ENCODE measurements around the gene ZIC2. TPM values are rescaled to one million over a fixed set of nuclear protein-coding genes. Genes with fewer than 3 reads are reported as not detected.

Gene ZIC2
- total RNA-seq, 1 experiment from 2014 or later = 13.6 TPM

GRCh38 chr13:99982731-99983498 is 1.3 kb downstream of the ZIC2 start:
- peaks cover 28% of the 10 kb centered on the region for H3K79me2 ChIP-seq (ENCODE audit: low read depth)
- H3K4me3 ChIP-seq = peak overlapping the region; percentile 98
- peak in 1 of 2 experiments; percentile 13 for DNase-seq
- H3F3A ChIP-seq (ENCODE audit: insufficient read depth, low read depth) = peaks cover 11% of the 10 kb centered on the region
- H3K9me2 ChIP-seq (ENCODE audit: insufficient read depth) = no peaks in the 10 kb centered on the region
- ChIA-PET CTCF (interaction anchor here (0.6 kb wide), 2 partner anchors 107 to 532 kb away, joined by 3 to 6 read pairs; no protein-coding TSS in a partner anchor), POLR2A (ENCODE audit: unreplicated experiment) (no interaction called here)
- no TSS peak for BruUV-seq (replicated peaks)
- peaks cover 7% of the 10 kb centered on the region; the same call in 1 of the 2 replicates for H4K20me1 ChIP-seq (ENCODE audit: insufficient read depth)
- no peaks in the 10 kb centered on the region for H3K27me3 ChIP-seq (ENCODE audit: insufficient read depth, low read depth)
- H3K4me1 ChIP-seq (replicated peaks; ENCODE audit: insufficient read depth) = peaks cover 15% of the 10 kb centered on the region
- H3K27ac ChIP-seq = no peak overlapping the region
- TF ChIP-seq CTCF (conservative IDR thresholded peaks at IDR 0.05) (no peak), EZH2 (IDR thresholded peaks at IDR 0.05; ENCODE audit: low read depth) (no peak)
- no peaks in the 10 kb centered on the region for H3K9me3 ChIP-seq (ENCODE audit: insufficient read depth, low read depth)
- H2AFZ ChIP-seq = peak overlapping the region; percentile 88
- intact Hi-C loops (cut with micrococcal nuclease; ENCODE audit: unreplicated experiment) = loop anchor here (5.0 to 10.0 kb wide), 2 partner anchors 486 to 532 kb away; no protein-coding TSS in a partner anchor
- H3K4me2 ChIP-seq = peak overlapping the region; percentile 98
- 0 out of 2 replicates have a peak, but pooled peaks cover 8% of the 10 kb centered on the region for H3K36me3 ChIP-seq (ENCODE audit: low read depth)

GRCh38 chr13:99983499-99984401 is 2.2 kb downstream of the ZIC2 start:
- Histone ChIP-seq H3K36me3 (ENCODE audit: low read depth) (0 out of 2 replicates have a peak, but pooled peaks cover 8% of the 10 kb centered on the region), H3K4me2 (peak overlapping the region; percentile 98), H3F3A (ENCODE audit: insufficient read depth, low read depth) (peaks cover 11% of the 10 kb centered on the region), H3K9me3 (ENCODE audit: insufficient read depth, low read depth) (no peaks in the 10 kb centered on the region), H2AFZ (peak overlapping the region; percentile 88), H3K27ac (no peak overlapping the region), H3K4me1 (replicated peaks; ENCODE audit: insufficient read depth) (peaks cover 14% of the 10 kb centered on the region), H4K20me1 (ENCODE audit: insufficient read depth) (peaks cover 7% of the 10 kb centered on the region; the same call in 1 of the 2 replicates), H3K4me3 (peak overlapping the region; percentile 98), H3K27me3 (ENCODE audit: insufficient read depth, low read depth) (no peaks in the 10 kb centered on the region), H3K9me2 (ENCODE audit: insufficient read depth) (no peaks in the 10 kb centered on the region), H3K79me2 (ENCODE audit: low read depth) (peaks cover 28% of the 10 kb centered on the region)
- ChIA-PET POLR2A (ENCODE audit: unreplicated experiment) (no interaction called here), CTCF (no interaction called here)
- TF ChIP-seq EZH2 (IDR thresholded peaks at IDR 0.05; ENCODE audit: low read depth) (no peak), CTCF (conservative IDR thresholded peaks at IDR 0.05) (no peak)
- peak in 1 of 2 experiments; percentile 51 for DNase-seq
- intact Hi-C loops (cut with micrococcal nuclease; ENCODE audit: unreplicated experiment) = loop anchor here (5.0 to 10.0 kb wide), 2 partner anchors 486 to 531 kb away; no protein-coding TSS in a partner anchor
- TSS peak; percentile 41 for BruUV-seq (replicated peaks)

Data from PC-9 (cell line).